HFFc6 (cell line): Measurements from ENCODE around the gene OLFML2B. TPM values are rescaled to one million over a fixed set of nuclear protein-coding genes. Genes with fewer than 3 reads are reported as not detected.

Experiments used
- DNase-seq: peaks from one replicate; pipeline ENCODE4 v3.0.0-alpha.2; 2018
- H3K27ac Mint-ChIP-seq: 2 replicates; pipeline ENCODE4 v1.8.0; 2020; ENCODE audit warnings: mild to moderate bottlenecking, mixed read lengths
- H3K27me3 Mint-ChIP-seq: 2 replicates; pipeline ENCODE4 v1.8.0; 2021; ENCODE audit warnings: mild to moderate bottlenecking, moderate library complexity, mixed read lengths; ENCODE audit not compliant: insufficient read depth
- H3K36me3 Mint-ChIP-seq: 2 replicates; pipeline ENCODE4 v1.8.0; 2021; ENCODE audit warnings: low read depth, mixed read lengths
- H3K4me1 Mint-ChIP-seq: 2 replicates; pipeline ENCODE4 v1.8.0; 2020; ENCODE audit warnings: low read depth, mixed read lengths
- H3K4me3 Mint-ChIP-seq: 2 replicates; pipeline ENCODE4 v1.8.0; 2020; ENCODE audit warnings: mild to moderate bottlenecking, moderate library complexity, mixed read lengths
- H3K9me3 Mint-ChIP-seq: 2 replicates; pipeline ENCODE4 v1.8.0; 2020; ENCODE audit warnings: mild to moderate bottlenecking, mixed read lengths
- total RNA-seq, 6 experiments: library from RNA; stranded (reverse); fragmentation: NEBNext Ultra II Directional; extraction: Animal tissue kit (Norgen Biotek cat#: 25700); gene quantifications; 2 replicates in 1 of 6; 3 replicates in 5 of 6; pipeline ENCODE4 v1.2.3, GENCODE V29; 2021
- TF ChIP-seq, protein P1 (sequence below): fragments of 200-600 bp; sonication (generic); IDR thresholded peaks from 2 replicates; pipeline ENCODE4 v1.5.0; 2021; ENCODE audit warnings: antibody characterized with exemption, mild to moderate bottlenecking

OLFML2B gene
- total RNA-seq, 6 experiments from 2014 or later, result 4.9 to 9.1 (median 7.0) TPM

DNA sequence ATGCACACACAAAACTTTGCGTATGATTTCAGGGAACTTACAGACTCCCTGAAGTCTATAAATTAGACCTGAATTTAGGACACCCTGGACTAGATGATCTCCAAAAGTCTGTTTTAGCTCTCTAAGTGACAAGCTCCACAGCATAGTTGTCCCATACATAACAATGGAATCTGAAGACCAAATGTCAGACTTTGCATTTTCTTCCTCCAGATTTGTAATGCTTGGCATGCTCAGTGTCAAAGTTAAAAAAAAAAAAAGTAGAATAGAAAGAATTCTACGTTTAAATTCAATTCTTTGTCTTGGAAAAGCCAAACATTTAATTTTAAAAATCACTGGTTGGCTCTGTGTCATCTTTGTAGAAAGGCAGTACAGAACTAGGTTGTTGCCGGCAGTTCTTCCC lies 66.7 kb downstream of the OLFML2B start:
- no peak for DNase-seq
- H3K36me3 Mint-ChIP-seq, result peaks cover 15% of the 10 kb centered on the region
- H3K4me3 Mint-ChIP-seq, result no peak overlapping the region
- H3K27me3 Mint-ChIP-seq, result peaks cover 3% of the 10 kb centered on the region; the same call in 1 of the 2 replicates
- TF ChIP-seq, protein P1, sequence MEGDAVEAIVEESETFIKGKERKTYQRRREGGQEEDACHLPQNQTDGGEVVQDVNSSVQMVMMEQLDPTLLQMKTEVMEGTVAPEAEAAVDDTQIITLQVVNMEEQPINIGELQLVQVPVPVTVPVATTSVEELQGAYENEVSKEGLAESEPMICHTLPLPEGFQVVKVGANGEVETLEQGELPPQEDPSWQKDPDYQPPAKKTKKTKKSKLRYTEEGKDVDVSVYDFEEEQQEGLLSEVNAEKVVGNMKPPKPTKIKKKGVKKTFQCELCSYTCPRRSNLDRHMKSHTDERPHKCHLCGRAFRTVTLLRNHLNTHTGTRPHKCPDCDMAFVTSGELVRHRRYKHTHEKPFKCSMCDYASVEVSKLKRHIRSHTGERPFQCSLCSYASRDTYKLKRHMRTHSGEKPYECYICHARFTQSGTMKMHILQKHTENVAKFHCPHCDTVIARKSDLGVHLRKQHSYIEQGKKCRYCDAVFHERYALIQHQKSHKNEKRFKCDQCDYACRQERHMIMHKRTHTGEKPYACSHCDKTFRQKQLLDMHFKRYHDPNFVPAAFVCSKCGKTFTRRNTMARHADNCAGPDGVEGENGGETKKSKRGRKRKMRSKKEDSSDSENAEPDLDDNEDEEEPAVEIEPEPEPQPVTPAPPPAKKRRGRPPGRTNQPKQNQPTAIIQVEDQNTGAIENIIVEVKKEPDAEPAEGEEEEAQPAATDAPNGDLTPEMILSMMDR, result no peak
- peak overlapping the region; percentile 88; the same call in 1 of the 2 replicates for H3K27ac Mint-ChIP-seq
- H3K4me1 Mint-ChIP-seq, result peaks cover 89% of the 10 kb centered on the region
- no peaks in the 10 kb centered on the region for H3K9me3 Mint-ChIP-seq

DNA sequence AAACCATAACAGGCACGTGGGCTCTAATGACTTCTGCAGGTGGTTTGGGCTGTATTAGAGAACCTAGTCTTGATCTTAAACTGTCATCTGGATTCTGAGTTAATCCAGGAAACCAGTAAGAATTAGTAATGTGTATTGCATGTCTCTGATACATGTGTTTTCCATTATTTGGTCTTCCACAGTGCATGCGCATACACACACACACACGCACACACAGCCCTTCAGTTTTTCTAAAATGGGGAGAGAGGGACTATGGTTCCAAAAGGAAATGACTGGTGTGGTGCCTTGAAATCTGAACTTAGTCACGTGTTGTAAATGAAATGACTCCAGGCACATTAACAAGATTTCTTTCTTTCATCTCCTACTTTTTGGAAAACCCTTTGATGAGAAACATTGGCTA lies 67.6 kb downstream of the OLFML2B start:
- peaks cover 81% of the 10 kb centered on the region for H3K4me1 Mint-ChIP-seq
- H3K27me3 Mint-ChIP-seq, result peaks cover 2% of the 10 kb centered on the region; the same call in 1 of the 2 replicates
- no peaks in the 10 kb centered on the region for H3K9me3 Mint-ChIP-seq
- peak overlapping the region; percentile 88 for H3K27ac Mint-ChIP-seq
- TF ChIP-seq, protein P1, result no peak
- peak overlapping the region; percentile 52 for H3K4me3 Mint-ChIP-seq
- peak; percentile 89 for DNase-seq
- peaks cover 14% of the 10 kb centered on the region for H3K36me3 Mint-ChIP-seq

DNA sequence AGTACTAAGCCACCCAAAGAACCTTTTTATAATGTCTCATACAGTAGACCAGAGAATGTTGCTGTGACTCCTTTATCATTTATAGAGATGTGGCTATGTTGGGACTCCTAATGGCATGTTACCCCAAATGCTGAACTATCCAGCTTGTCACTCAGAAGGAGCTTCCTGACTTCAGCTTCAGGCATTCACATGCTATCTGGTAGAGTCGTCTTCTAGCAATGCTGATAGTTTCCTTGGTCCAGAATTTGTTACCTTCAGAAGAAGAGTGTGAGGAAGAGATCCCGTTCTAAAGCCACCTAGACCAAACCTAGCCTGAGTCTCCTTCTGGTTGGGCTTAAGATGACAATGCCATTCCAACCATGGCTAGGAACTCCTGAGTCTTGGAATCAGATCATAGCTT lies 68.1 kb downstream of the OLFML2B start:
- DNase-seq, result no peak
- TF ChIP-seq, protein P1, result no peak
- Mint-ChIP-seq H3K27ac (peak overlapping the region; percentile 88), H3K36me3 (peaks cover 10% of the 10 kb centered on the region), H3K27me3 (no peaks in the 10 kb centered on the region), H3K4me3 (peak overlapping the region; percentile 52; the same call in 1 of the 2 replicates), H3K9me3 (no peaks in the 10 kb centered on the region), H3K4me1 (peaks cover 76% of the 10 kb centered on the region)

DNA sequence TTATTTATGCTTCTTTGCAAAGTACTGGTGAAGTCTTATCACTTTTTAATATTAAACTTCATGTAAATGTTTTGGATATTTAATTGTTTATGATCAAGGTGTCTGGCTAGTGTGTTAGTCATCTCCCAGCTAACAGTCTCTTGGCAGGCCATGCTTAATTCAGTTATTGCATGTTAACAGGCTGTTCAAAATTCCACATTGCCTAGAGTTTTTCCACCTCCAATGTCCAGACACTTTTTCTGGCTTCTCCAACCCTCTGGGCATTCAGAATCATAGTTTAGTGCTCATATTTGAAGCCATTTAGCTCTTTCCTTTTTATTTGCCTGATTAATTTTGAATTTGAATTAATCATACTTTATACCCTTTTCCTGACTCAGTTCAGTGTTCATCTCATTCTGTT lies 69.2 kb downstream of the OLFML2B start:
- no peak for DNase-seq
- Mint-ChIP-seq H3K36me3 (peaks cover 4% of the 10 kb centered on the region; the same call in 1 of the 2 replicates), H3K4me3 (peak overlapping the region; percentile 26; the same call in 1 of the 2 replicates), H3K27ac (peak overlapping the region; percentile 88), H3K27me3 (no peaks in the 10 kb centered on the region), H3K4me1 (peaks cover 70% of the 10 kb centered on the region), H3K9me3 (no peaks in the 10 kb centered on the region)
- TF ChIP-seq, protein P1, result no peak

DNA sequence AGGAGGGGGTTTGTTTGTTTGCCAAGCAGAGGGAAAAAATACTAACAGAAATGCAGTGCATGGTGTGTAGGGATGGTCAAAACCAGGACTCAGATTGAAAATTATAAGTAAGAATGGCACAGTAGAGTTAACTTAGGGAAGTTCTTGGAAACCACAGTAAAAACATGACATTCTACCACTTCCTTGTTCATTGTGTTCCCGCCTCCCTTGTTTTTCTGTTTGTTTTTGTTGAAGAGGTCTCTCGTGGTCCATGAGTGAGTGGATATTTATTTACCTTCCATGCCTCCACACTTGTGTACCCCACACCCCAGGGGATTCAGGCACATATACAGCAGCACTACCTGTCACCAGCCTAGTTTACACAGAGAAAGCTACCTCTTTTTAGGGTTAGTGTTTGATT lies 69.6 kb downstream of the OLFML2B start:
- no peaks in the 10 kb centered on the region for H3K9me3 Mint-ChIP-seq
- H3K27me3 Mint-ChIP-seq, result no peaks in the 10 kb centered on the region
- H3K4me1 Mint-ChIP-seq, result peaks cover 69% of the 10 kb centered on the region
- TF ChIP-seq, protein P1, result no peak
- DNase-seq, result no peak
- peaks cover 3% of the 10 kb centered on the region; the same call in 1 of the 2 replicates for H3K36me3 Mint-ChIP-seq
- H3K27ac Mint-ChIP-seq, result peak overlapping the region; percentile 62
- no peak overlapping the region for H3K4me3 Mint-ChIP-seq
